Measurements from ENCODE around the gene PDCD10. TPM values are rescaled to one million over a fixed set of nuclear protein-coding genes. Genes with fewer than 3 reads are reported as not detected.

Gene PDCD10
- polyA plus RNA-seq, 1 of the 3 experiments (the other 2 are of a cell fraction), result 29.0 TPM

DNA sequence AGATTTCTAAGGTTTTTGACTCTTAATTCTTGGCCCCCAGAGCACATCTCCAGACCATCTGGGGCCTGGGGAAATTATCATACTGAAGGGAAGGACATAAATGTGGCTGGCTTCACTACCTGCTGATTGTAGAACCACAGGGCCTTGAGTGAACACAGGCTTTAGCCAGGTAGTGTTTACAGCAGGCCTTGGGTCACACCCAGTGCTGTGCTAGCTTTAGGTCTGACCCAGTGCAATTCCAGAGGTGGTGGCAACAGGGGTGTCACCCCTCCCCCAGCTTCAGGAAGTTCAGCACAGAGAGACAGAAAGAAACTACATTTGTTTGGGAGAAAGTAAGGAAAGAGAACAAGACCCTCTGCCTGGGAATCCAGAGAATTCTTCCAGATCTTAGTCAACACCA, 24.1 kb downstream of the PDCD10 start (continued):
- TF ChIP-seq IRF3 (IDR thresholded peaks at IDR 0.05; ENCODE audit: low read depth, low read length) (no peak), POLR2AphosphoS5 (IDR thresholded peaks at IDR 0.05; ENCODE audit: low read depth, low read length) (no peak), NFIC (IDR thresholded peaks at IDR 0.05; ENCODE audit: borderline replicate concordance) (no peak), SMC3 (IDR thresholded peaks at IDR 0.05; ENCODE audit: low read depth, low read length) (no peak)

DNA sequence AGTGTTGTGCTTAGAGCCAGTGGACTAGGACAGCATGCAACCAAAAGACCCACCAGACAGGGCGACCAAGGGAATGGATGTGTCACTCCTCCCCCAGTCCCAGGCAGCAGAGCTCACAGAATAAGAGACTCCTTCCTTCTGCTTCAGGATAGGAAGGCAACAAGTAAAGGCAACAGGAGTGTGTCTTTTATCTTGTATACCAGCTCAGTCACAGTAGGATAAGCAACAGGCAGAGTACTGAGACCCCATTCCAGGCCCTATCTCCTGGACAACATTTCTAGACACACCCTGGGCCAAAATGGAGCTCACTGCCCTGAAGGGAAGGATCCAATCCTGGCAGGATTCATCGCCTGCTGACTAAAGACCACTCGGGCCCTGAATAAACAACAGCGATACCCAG, 25.0 kb downstream of the PDCD10 start:
- peaks cover 62% of the 10 kb centered on the region for H3K79me2 ChIP-seq (ENCODE audit: insufficient read depth)
- CTCF ChIA-PET, result interaction anchor here (1.6 kb wide), 1 partner anchor 25 kb away, joined by 7 read pairs; no protein-coding TSS in a partner anchor
- WGBS (ENCODE audit: low lambda C conversion rate), result 79% methylated on average over 4 of the region's 4 CpGs

More for the DNA sequence above, 25.0 kb downstream of the PDCD10 start:
- Histone ChIP-seq H4K20me1 (ENCODE audit: insufficient read depth) (peaks cover 26% of the 10 kb centered on the region), H3K4me2 (no peak overlapping the region), H3K4me1 (ENCODE audit: control insufficient read depth in 1 of 2, insufficient read depth in 2 of 2, low read depth in 1 of 2, low read length in 1 of 2) (peaks cover 0 to 3% of the 10 kb centered on the region in 2 experiments; a peak in 2 of 4 replicates), H3K27ac (ENCODE audit: low read depth in 2 of 2, low read length in 1 of 2) (no peak overlapping the region), H3K4me3 (ENCODE audit: low read depth in 2 of 2, low read length in 1 of 2) (no peak overlapping the region), H2AFZ (ENCODE audit: low read depth) (no peak overlapping the region), H3F3A (replicated peaks; ENCODE audit: insufficient read depth) (no peaks in the 10 kb centered on the region), H3K9me3 (no peaks in the 10 kb centered on the region), H3K36me3 (replicated peaks in 1 of 2; ENCODE audit: control insufficient read depth in 1 of 2, insufficient read depth in 2 of 2, low read length in 1 of 2) (peaks cover 28 to 41% of the 10 kb centered on the region in 2 experiments), H3K27me3 (ENCODE audit: insufficient read depth) (no peaks in the 10 kb centered on the region), H3K9ac (no peak overlapping the region), H3K9me2 (no peaks in the 10 kb centered on the region)
- POLR2A ChIA-PET, result no interaction called here
- no peak for DNase-seq
- TF ChIP-seq RAD21 (IDR thresholded peaks at IDR 0.05; ENCODE audit: low read length) (no peak), TCF12 (IDR thresholded peaks at IDR 0.05) (no peak), IRF3 (IDR thresholded peaks at IDR 0.05; ENCODE audit: low read depth, low read length) (no peak), ZBTB33 (IDR thresholded peaks at IDR 0.05; ENCODE audit: borderline replicate concordance, low read depth) (no peak), CHD2 (IDR thresholded peaks at IDR 0.05; ENCODE audit: low read length, partially characterized antibody) (no peak), REST (IDR thresholded peaks at IDR 0.05; ENCODE audit: low read depth, low read length) (no peak)
